ENCODE results near the gene PPP1R3G. TPM values are rescaled to one million over a fixed set of nuclear protein-coding genes. Genes with fewer than 3 reads are reported as not detected.

Gene PPP1R3G
- total RNA-seq, 1 experiment from 2014 or later = 0.15 TPM

GRCh38 chr6:5099537-5099936 lies 14.4 kb downstream of the PPP1R3G start:
- CTCF ChIA-PET = interaction anchor here (2.1 kb wide), 1 partner anchor 14 kb away, joined by 4 read pairs; the partner anchor contains the start of gene PPP1R3G
- no peak for ATAC-seq
- Mint-ChIP-seq H3K27ac (no peak overlapping the region), H3K4me1 (no peaks in the 10 kb centered on the region), H3K36me3 (no peaks in the 10 kb centered on the region), H3K27me3 (ENCODE audit: low read depth) (no peaks in the 10 kb centered on the region), H3K9me3 (peaks cover 3% of the 10 kb centered on the region; the same call in 1 of the 2 replicates), H3K4me3 (no peak overlapping the region)
- POLR2A ChIA-PET = no interaction called here
- no peak for DNase-seq (ENCODE audit: low spot score)
- TF ChIP-seq ZNF425 (CRISPR knock-in tag; conservative IDR thresholded peaks at IDR 0.05) (no peak), JUN (CRISPR knock-in tag; IDR thresholded peaks at IDR 0.05) (no peak), ZNF219 (CRISPR knock-in tag; IDR thresholded peaks at IDR 0.05; ENCODE audit: borderline replicate concordance) (no peak), PREB (CRISPR knock-in tag; IDR thresholded peaks at IDR 0.05; ENCODE audit: borderline replicate concordance) (no peak), E2F4 (CRISPR knock-in tag; IDR thresholded peaks at IDR 0.05; ENCODE audit: borderline replicate concordance, low read depth) (no peak), CTCF (IDR thresholded peaks at IDR 0.05) (no peak), ATF2 (CRISPR knock-in tag; IDR thresholded peaks at IDR 0.05; ENCODE audit: borderline replicate concordance, low read depth) (no peak), RELA (CRISPR knock-in tag; IDR thresholded peaks at IDR 0.05; ENCODE audit: borderline replicate concordance) (no peak), ZNF423 (CRISPR knock-in tag; IDR thresholded peaks at IDR 0.05) (no peak), SP1 (CRISPR knock-in tag; conservative IDR thresholded peaks at IDR 0.05) (no peak), ATF3 (CRISPR knock-in tag; conservative IDR thresholded peaks at IDR 0.05) (no peak), FOXP4 (CRISPR knock-in tag; IDR thresholded peaks at IDR 0.05) (no peak)

GRCh38 chr6:5100806-5101205 lies 15.7 kb downstream of the PPP1R3G start:
- no peak overlapping the region for H3K27ac Mint-ChIP-seq
- H3K9me3 Mint-ChIP-seq = peaks cover 3% of the 10 kb centered on the region; the same call in 1 of the 2 replicates
- no peaks in the 10 kb centered on the region for H3K36me3 Mint-ChIP-seq
- ChIA-PET CTCF (interaction anchor here (0.5 to 2.1 kb wide), 3 partner anchors 16 to 874 kb away, joined by 3 to 4 read pairs (median 3); partner anchors contain the start of gene PPP1R3G), POLR2A (no interaction called here)
- no peak overlapping the region for H3K4me3 Mint-ChIP-seq
- H3K27me3 Mint-ChIP-seq (ENCODE audit: low read depth) = no peaks in the 10 kb centered on the region
- ATAC-seq = no peak
- H3K4me1 Mint-ChIP-seq = peaks cover 2% of the 10 kb centered on the region
- TF ChIP-seq RELA (CRISPR knock-in tag; IDR thresholded peaks at IDR 0.05; ENCODE audit: borderline replicate concordance) = no peak
- no peak for TF ChIP-seq E2F5 (CRISPR knock-in tag; IDR thresholded peaks at IDR 0.05)
- TF ChIP-seq ZNF219 (CRISPR knock-in tag; IDR thresholded peaks at IDR 0.05; ENCODE audit: borderline replicate concordance) = no peak
- TF ChIP-seq SP1 (CRISPR knock-in tag; conservative IDR thresholded peaks at IDR 0.05) = no peak
- no peak for TF ChIP-seq TCF7 (CRISPR knock-in tag; IDR thresholded peaks at IDR 0.05; ENCODE audit: low read depth)
- no peak for TF ChIP-seq KAT7 (CRISPR knock-in tag; IDR thresholded peaks at IDR 0.05; ENCODE audit: borderline replicate concordance)
- no peak for TF ChIP-seq NFE2L1 (CRISPR knock-in tag; IDR thresholded peaks at IDR 0.05)
- TF ChIP-seq ATF3 (CRISPR knock-in tag; conservative IDR thresholded peaks at IDR 0.05) = no peak
- TF ChIP-seq ZNF263 (CRISPR knock-in tag; IDR thresholded peaks at IDR 0.05; ENCODE audit: low read depth) = no peak
- no peak for TF ChIP-seq ZNF317 (CRISPR knock-in tag; IDR thresholded peaks at IDR 0.05; ENCODE audit: borderline replicate concordance, low read depth)
- TF ChIP-seq PREB (CRISPR knock-in tag; IDR thresholded peaks at IDR 0.05; ENCODE audit: borderline replicate concordance) = no peak
- no peak for TF ChIP-seq ZNF138 (CRISPR knock-in tag; conservative IDR thresholded peaks at IDR 0.05)
- DNase-seq (ENCODE audit: low spot score) = no peak
